ENCODE results near the gene PRR19.

PRR19 gene

GRCh38 chr19:42352301-42353259 is 50.6 kb downstream of the PRR19 start:
- DNase-seq = no peak

- DNase-seq = no peak
These were observed 51.5 kb downstream of the PRR19 start for GRCh38 chr19:42353341-42354015.

- no peak for DNase-seq
These were observed 54.0 kb downstream of the PRR19 start for GRCh38 chr19:42355896-42356295.

DNA sequence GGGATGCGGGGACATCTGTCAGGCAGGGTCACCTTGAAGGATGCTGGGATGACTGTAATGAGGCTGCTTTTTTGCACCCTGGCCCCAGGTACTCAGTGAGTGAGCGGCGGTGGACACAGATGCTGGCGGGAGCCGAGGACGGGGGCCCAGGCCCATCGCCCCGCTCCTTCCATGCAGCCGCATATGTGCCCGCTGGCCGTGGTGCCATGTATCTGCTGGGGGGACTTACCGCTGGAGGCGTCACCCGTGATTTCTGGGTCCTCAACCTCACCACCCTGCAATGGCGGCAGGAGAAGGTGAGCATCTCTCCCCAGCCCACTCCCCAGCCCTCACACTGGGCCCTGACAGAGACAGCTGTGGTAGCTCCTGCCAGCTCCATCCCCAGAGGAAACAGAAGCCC is 54.8 kb downstream of the PRR19 start:
- no peak for DNase-seq

DNA sequence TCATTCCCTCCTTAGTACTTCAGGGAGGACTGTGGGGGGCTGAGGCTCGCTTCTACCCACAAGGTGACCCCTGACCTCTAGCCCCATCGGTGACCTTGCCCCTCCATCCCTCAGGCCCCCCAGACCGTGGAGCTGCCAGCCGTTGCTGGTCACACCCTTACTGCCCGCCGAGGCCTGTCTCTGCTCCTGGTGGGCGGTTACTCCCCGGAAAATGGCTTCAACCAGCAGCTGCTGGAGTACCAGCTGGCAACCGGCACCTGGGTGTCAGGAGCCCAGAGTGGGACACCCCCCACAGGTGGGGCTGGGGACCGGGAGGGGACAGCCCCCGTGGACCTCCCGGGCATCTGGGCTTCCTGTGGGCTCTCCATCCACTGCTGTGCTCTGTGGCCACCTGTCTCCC is 55.4 kb downstream of the PRR19 start:
- DNase-seq = no peak
